ENCODE measurements around the gene PAX6. TPM values are rescaled to one million over a fixed set of nuclear protein-coding genes. Genes with fewer than 3 reads are reported as not detected.

The PAX6 gene
- total and polyA plus RNA-seq, 12 donors, result 0.01 TPM; not detected in 11

- Histone ChIP-seq H3K9me3 (no peaks in the 10 kb centered on the region), H3K36me3 (no peaks in the 10 kb centered on the region), H3K4me3 (peak overlapping the region; percentile 2 to 51 (median 34)), H3K27me3 (peaks cover 83 to 100% (median 99%) of the 10 kb centered on the region in 7 donors), H3K4me1 (peaks cover 41 to 78% (median 67%) of the 10 kb centered on the region in 9 donors), H3K27ac (no peak overlapping the region)
- intact Hi-C loops (cut with DNase I), result loop anchor here in 1 of 10 donors (10.0 kb wide), 1 partner anchor 139 kb away; no protein-coding TSS in a partner anchor
- 1 to 2% methylated on average over 57 of the region's 57 CpGs for WGBS, 2 donors
- no peak for DNase-seq
- TF ChIP-seq, protein P1, sequence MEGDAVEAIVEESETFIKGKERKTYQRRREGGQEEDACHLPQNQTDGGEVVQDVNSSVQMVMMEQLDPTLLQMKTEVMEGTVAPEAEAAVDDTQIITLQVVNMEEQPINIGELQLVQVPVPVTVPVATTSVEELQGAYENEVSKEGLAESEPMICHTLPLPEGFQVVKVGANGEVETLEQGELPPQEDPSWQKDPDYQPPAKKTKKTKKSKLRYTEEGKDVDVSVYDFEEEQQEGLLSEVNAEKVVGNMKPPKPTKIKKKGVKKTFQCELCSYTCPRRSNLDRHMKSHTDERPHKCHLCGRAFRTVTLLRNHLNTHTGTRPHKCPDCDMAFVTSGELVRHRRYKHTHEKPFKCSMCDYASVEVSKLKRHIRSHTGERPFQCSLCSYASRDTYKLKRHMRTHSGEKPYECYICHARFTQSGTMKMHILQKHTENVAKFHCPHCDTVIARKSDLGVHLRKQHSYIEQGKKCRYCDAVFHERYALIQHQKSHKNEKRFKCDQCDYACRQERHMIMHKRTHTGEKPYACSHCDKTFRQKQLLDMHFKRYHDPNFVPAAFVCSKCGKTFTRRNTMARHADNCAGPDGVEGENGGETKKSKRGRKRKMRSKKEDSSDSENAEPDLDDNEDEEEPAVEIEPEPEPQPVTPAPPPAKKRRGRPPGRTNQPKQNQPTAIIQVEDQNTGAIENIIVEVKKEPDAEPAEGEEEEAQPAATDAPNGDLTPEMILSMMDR (IDR thresholded peaks at IDR 0.05), result no peak
- no peak for ATAC-seq
These were observed 4.8 kb upstream of the PAX6 start for GRCh38 chr11:31815711-31816467.

DNA sequence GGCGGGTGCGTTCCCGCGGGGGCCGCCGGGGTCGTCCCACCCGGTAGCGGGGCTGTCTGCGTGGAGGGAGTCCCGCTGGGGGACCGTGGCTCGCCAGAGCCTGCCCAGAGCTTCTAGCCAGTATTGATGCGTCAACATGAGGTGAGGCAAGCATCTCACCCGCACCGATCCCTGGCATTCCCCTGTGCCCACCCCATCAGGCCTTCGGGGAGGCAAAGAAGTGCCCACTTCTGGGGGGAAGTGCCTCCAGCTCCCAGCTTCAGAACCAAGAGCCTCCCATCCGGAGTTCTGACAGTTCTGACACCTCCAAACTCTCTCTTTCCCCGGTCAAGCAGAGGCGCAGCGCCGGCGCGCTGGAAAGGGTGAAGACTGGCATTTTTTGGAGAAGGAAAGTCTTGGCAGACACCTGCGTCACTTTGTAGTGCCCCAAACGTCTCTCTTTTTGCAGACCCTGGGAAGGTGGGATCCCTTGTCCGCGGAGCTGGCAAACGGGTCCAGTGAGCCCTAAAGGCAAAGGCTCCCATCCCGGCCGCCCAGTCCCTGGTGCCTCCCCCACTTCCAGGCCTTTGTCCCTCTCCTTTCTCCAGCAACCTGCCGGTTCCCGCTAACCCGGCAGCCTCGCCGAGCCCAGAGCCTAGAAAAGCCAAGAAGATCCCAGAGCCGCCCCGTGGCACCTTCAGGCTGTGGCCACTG is 3.2 kb upstream of the PAX6 start:
- no peaks in the 10 kb centered on the region for H3K36me3 ChIP-seq
- 3 to 4% methylated on average over 38 of the region's 38 CpGs for whole genome bisulfite sequencing, 2 donors
- intact Hi-C loops (cut with DNase I), result loop anchor here in 1 of 10 donors (10.0 kb wide), 1 partner anchor 140 kb away; no protein-coding TSS in a partner anchor
- H3K9me3 ChIP-seq, result no peaks in the 10 kb centered on the region
- TF ChIP-seq, protein P1 (IDR thresholded peaks at IDR 0.05), result no peak
- DNase-seq, result no peak
- H3K27me3 ChIP-seq, result peaks cover 83 to 100% (median 99%) of the 10 kb centered on the region in 7 donors
- ATAC-seq, result no peak
- no peak overlapping the region for H3K27ac ChIP-seq
- peak overlapping the region in 6 of 10 donors; percentile 5 to 57 (median 51) for H3K4me3 ChIP-seq
- H3K4me1 ChIP-seq, result peaks cover 44 to 88% (median 82%) of the 10 kb centered on the region in 9 donors

- Histone ChIP-seq H3K9me3 (no peaks in the 10 kb centered on the region), H3K4me3 (peak overlapping the region in 9 of 10 donors; percentile 35 to 57 (median 51)), H3K36me3 (no peaks in the 10 kb centered on the region), H3K27me3 (peaks cover 83 to 100% (median 99%) of the 10 kb centered on the region in 7 donors), H3K27ac (no peak overlapping the region), H3K4me1 (peaks cover 44 to 93% (median 85%) of the 10 kb centered on the region in 9 donors)
- ATAC-seq (no peak), DNase-seq (no peak)
- TF ChIP-seq, protein P1 (IDR thresholded peaks at IDR 0.05), result no peak
- 3 to 4% methylated on average over 35 of the region's 35 CpGs for WGBS, 2 donors
- intact Hi-C loops (cut with DNase I), result loop anchor here in 1 of 10 donors (10.0 kb wide), 1 partner anchor 141 kb away; no protein-coding TSS in a partner anchor
These were observed 2.5 kb upstream of the PAX6 start for GRCh38 chr11:31813391-31814175.
